NCI-H2107 treated with DMSO at 0.1 percent for 48 hours (cell line): ENCODE measurements around the gene CEP120.
"Not testable (repeated sequence)": the region's sequence is repeated elsewhere in the genome, so short reads cannot be mapped to it uniquely, and the experiment has no call there.

Experiments used
- DNase-seq: peaks from one replicate; lab custom pipeline; 2025; ENCODE audit not compliant: unreplicated experiment; lab: John Stamatoyannopoulos, UW

CEP120 gene

DNA sequence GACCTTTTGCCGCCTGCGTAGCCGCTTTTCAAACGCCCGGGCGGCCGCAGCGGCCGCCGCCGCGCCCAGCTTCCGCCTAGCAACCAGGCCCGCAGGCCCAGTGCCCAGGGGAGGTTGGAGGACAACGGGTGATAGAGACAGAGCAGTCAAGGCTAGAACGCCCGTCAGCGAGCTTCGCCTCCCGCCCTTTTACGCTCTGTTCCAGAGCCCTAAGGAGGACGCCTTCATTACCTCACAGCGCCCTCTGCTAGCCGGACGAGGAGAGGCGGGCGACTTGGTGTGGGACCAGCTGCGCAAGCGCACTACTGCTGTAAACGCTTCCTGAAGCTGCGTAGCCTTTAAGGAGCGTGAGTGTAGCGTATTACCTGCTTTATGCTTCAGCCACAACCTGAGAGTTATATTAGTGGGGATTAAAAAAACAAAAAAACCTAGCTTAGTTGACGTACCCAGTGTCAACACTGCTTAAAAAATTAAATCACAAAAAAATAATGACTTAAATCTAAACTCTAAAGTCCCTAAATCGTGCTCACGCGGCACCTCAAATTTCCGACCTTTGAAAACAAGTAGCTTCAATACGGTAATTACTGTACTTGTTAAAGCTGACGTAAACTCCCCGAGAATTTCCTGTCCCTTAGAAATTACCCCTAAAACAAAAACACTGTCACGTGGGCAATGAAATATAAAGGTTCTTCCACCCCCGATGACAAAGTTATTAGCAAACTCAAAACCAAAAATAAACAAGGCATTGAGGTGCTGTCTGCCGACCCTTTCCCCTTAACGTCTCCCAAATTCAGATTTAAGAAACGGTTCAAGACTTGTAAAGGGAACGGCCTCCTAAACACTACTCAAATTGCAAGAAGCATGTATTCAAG, at the start of gene CEP120:
Gene CEP120 (minus strand): TSS at position 126 of the 872 bp plus-strand sequence. CDS start 405 bp downstream, outside the sequence.
- peak; percentile 85 for DNase-seq

DNA sequence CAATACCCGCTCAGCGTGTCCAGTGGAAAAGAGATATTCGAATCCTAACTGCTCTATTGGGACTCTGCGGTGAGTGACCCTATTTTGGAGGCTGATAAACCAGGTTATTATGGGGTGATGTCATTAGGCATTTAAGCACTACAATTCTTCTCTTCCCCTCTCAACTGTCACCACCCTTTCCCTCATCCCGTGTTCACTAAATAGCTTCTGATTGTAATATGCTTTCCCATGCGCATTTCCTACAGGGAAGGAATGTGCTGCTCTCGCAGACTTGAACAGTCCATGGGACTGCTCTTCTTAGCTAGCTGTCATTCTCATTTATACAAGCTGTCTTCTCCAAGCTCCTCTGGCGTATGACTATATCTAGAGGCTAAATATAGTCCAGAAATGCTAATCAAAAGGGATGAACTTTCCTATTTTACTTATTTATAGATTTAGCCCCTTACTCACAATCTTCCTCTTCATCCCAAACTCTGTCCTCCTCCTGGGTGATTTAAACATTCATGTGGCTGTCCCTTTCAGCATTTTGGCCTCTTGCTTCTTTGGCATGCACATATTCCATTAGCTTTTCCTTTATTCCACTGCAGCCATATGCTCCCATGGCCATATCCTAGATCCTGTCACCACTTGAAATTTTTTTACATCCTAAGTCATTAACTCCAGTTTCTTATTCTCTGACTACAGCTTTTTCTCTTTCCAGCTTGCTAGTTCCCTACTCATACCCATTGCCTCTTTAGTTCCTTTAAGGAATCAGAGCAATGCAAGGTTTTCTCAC, 49.1 kb upstream of the CEP120 start:
- no peak for DNase-seq

DNA sequence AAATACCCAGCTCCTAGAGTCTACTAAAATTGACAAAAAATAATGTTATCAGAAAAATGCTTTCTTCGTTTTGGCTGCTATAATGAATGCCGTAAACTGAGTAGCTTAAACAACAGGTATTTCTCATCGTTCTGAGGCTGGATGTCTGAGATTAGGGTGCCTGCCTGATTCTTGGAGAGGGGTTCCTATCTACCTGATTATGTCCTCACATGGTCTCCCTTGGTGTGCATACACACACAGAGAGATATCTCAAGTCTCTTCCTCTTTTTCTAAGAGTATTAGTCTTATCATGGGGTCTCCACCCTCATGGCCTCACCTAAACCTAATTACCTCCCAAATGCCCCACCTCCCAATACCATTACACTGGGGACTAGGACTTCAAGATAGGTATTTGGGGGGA, 48.2 kb upstream of the CEP120 start:
- no peak for DNase-seq

DNA sequence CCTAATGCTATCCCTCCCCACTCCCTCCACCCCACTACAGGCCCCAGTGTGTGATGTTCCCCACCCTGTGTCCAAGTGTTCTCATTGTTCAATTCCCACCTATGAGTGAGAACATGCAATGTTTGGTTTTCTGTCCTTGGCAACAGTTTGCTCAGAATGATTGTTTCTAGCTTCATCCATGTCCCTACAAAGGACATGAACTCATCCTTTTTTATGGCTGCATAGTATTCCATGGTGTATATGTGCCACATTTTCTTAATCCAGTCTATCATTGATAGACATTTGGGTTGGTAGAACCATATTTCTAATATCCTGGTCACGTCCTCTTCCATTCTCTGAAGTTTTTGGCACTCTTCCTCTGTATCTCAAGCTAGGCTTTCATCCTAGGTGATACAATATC, 43.6 kb upstream of the CEP120 start:
- not testable (repeated sequence) for DNase-seq

DNA sequence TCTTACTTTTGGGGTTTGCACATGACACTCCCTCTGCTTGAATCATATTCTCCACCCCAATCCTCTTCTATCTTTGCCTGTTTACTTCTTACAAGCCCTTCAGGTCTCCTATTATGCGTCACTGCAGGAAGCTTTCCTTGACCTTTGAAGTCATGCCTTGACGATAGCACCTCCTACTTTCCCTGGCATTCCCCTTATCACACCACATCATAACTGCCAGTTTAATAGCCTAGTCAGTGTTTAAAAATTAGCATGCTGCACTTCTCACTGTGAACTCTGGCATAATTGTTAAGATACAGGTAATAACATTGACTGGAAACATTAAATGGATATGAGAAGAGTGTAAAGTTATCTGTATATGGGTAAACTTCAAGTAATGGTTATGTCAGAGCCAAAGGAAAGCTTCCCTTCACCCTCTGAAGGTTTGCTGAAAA, 37.1 kb upstream of the CEP120 start:
- DNase-seq = no peak

DNA sequence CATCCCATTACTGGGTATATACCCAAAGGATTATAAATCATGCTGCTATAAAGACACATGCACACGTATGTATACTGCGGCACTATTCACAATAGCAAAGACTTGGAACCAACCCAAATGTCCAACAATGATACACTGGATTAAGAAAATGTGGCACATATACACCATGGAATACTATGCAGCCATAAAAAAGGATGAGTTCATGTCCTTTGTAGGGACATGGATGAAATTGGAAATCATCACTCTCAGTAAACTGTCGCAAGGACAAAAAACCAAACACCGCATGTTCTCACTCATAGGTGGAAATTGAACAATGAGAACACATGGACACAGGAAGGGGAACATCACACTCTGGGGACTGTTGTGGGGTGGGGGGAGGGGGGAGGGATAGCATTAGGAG, 35.8 kb upstream of the CEP120 start:
- not testable (repeated sequence) for DNase-seq

DNA sequence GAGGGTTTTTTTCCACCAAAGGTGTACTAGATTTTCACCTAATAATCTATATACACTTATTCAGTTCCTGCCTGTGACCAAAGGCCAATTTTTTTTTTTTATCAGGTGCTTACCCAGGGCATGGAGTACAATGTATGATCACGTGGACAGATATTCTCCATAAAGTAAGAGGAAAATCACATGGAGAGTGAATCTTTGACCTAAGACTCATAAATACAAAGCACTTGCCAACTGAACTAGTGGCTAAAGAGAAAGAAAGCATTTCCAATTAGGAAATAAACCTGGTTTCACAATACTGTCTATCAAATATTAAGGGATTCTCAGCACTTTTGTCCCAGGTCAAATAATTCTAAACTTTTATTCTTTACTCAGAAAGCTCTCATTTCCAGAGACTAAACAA, 33.0 kb upstream of the CEP120 start:
- DNase-seq = no peak

DNA sequence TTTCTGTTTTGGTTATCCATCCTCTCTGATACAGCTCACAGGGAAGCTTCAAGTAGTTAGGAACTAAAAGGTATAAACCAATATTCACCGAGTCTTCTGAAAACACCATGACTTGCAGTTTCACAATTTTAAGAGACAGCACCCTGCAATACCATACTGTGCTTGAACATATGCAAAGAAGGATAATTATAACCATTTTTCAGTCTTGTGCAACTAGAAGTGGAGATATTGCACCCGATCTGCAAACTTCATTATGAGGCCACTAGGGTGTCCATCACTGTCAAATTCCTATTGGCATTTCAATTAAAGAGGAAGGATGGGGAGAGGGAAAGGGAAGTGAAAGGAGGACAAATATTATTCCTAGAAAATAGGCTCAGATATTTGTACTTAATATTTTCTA, 32.4 kb upstream of the CEP120 start:
- DNase-seq = no peak

DNA sequence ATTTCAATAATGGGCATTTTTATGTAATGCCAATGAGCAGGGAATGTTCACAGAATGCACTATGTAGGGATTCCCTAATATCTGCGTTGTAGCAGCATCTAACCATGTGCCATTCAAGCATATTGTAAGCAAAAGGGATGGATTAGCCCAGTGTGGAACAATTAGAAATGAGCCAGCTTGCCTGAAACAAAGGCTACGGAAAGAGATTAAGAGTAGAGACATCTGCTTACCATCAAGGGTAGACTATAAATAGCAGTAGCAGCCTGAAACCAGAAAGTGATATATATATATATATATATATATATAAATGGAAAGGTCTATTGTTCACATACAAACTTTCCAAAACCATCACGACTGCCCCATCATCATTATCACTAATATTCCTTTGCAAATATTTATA, 31.9 kb upstream of the CEP120 start:
- no peak for DNase-seq

DNA sequence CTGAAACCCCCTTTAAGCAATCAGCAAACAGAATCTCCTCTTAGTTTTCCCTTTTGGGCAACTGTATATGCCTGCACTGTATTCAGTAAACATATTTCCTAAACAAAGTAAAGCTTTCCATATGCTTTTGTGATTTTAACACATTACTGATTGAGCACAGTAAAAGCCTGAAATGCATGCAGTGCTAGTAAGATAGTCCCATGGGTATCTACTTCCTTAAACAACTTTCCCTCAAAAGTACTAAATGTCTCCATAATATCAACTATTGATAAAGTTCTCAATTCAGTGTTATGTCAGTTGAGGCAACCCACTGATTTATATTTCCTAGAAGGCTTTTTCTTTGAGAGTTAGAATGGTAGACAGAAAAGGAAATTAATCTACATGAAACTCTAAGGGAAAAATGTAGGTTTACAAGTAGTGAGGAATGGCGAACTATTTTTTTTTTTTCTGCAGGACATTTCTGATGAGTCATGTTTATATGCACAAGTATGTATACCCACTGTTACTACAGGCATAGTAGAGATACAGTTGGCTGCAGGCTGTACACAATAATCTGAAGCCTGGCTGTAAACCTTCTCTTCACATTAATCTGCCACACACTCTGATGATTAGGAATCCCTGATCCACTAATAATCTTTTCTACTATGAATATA, 31.2 kb upstream of the CEP120 start:
- DNase-seq = no peak

DNA sequence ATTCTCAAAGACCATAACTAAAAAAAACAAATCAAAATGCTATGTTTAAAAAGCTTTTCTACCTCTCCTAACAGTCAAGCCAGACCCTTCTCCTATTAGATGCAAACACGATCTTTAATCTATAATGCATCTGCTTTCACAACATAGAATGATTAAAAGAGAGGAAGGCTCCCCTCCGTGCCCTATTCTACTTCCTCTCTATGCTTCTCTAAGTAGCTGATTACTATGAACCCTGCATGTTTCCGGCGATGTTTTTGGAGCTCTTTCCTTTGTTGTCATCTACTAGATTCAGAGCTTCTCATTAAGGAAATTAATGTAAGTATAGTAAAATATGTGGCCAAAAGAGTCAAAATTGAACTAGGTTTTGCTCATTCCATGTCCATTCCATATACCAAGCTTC, 29.2 kb upstream of the CEP120 start:
- no peak for DNase-seq

DNA sequence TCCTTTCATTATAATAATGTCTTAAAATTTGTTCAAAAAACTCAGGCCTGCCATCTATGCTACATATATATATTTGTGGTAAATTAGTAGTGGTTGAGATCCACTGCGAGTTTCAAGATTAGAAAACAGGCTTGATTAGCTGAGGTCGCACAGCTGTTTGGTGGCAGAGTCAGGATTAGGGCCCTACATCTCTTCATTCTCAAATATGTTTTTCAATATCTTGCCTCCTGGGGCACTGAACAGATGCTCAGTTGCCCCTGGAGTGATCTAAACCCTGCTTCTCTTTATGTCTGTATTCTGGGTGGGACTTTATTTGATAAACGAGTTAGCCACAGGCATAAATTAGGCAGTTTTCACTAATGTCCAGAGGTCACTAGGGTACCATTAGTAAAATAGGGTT, 27.8 kb upstream of the CEP120 start:
- no peak for DNase-seq

DNA sequence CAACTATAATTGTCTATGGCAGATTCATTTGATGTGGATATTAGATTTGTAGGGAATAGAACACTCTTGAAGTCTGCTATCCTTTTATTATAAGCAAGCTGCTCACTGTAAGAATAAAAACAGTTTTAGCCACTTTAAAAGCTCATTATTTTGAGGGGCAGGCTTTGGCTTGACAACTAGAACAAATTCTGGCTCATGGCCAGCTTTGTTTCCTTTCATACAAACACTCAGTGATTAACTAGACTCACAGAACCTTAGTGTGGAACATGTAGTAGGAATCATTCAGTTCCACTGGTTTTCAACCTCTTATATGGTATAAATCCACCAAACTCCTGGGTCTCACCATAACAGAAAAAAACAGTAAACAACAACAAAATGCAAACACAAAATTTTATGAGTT, 27.4 kb upstream of the CEP120 start:
- no peak for DNase-seq

DNA sequence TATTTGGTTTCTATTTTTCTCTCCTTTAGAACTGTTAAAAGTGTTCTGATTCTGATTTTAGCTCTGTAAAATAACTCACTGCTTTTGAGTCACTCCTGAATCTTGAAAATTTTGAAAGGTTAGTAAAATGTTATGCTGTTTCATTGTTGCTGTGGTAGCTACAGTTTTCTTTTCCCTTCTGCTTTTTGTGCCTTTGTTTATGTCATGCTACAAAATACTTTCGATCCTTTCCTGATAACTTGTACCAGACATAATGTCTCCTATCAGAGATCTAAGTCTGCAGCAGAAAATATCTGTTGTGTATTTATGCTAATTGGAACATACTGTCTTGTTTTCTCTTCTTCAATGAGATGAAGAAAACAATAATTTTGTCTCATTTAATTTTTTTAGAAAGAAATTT, 26.9 kb upstream of the CEP120 start:
- no peak for DNase-seq

DNA sequence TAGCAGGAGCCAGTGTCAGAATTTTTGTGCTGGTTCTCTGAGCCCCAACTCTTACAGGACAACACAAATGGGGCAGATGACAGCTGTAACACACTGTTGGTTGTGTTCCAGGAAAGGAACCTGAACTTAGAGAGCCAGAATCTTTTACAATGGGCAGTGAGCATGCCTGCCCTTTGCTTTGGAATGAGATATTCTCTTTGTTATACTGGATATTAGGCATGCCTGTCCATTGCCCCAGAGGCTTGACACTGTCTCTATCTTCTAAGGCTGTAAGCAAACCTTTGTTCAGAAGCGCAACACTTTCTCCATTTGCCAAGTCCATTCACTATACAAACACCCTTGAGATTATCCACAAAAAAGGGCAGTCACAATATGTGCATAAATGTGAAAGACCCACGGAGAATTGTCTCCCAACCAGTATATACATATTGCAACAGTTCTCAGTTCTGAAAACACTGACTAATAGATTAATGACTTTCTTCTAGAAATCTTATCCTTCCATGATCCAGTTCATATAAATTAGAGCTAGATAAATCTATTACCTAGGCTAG, 26.3 kb upstream of the CEP120 start:
- no peak for DNase-seq

DNA sequence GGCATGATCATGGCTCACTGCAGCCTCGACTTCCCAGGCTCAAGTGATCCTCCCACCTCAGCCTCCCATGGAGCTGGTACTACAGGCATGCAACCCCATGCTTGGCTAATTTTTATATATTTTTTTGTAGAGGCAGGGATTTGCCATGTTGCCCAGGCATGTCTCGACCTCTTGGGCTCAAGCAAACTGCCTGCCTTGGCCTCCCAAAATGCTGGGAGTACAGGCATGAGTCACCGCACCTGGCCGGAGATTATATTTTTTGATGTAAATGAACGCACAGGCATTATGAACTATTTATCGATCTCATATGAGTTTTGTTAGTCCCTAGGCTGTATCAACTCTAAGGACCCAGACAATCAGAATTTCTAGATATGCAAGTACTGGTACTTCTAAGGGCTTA, 25.5 kb upstream of the CEP120 start:
- DNase-seq = no peak

DNA sequence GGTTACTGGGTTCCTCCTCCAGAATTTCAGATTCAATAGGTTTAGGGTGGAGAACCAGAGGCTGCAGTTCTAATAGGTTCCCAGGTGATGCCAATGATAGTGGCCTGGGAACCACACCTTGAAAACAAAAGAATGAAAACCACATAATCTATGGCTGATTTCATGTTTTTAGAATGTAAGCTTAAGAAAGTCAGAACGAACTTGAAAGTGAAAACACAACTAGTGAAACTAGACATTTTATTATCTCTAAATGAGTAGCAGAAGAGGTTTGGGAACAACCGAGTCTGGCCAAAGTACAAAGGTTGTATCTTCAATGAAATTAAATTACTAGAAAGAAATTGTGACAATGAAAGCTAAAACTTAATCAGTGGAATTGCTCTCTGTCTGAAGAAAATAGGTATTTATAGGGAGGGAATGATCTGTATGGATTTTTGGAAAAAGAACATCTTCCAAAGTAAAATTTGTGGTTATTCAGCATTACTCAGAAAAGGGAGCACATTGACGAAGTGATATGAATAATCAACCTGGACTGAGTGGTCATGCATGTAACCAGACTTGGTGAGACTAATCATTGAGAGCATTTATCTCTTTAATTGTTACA, 24.9 kb upstream of the CEP120 start:
- no peak for DNase-seq

DNA sequence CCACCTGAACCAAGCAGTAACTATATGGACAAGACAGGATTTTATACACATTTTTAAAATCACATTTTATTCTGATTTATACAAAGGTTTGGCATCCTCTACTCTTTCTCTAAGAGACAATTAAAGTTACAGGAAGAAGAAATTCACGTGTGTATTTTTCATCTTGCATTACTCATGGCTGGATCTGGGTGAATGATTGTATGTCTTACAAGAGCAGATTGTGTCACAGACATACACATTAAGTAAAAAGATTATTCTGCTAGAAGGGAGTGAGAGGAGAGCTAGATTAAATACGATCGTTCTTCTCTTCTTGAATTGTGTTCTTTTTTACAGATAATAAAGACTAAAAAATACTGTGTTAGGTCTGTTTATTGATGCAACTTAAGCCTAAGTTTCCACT, 20.8 kb upstream of the CEP120 start:
- DNase-seq = no peak

DNA sequence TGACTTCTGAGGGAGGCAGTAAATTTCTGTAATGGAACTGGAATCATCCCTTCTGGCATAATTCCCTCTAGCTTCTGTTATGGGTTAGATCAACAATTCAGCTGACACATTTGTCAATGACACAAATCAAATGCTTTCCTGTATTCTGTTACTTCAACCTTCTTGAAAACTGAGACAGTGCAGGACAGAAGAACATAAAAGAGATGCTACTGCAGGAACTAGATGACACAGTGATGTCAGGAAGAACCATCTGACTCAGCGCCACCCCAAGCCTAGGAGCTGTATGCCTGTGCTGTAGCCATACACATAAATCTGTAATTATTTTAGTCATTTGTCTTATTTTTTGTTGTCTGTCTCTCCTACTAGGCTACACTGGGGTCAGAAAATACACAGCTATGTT, 18.2 kb upstream of the CEP120 start:
- no peak for DNase-seq

DNA sequence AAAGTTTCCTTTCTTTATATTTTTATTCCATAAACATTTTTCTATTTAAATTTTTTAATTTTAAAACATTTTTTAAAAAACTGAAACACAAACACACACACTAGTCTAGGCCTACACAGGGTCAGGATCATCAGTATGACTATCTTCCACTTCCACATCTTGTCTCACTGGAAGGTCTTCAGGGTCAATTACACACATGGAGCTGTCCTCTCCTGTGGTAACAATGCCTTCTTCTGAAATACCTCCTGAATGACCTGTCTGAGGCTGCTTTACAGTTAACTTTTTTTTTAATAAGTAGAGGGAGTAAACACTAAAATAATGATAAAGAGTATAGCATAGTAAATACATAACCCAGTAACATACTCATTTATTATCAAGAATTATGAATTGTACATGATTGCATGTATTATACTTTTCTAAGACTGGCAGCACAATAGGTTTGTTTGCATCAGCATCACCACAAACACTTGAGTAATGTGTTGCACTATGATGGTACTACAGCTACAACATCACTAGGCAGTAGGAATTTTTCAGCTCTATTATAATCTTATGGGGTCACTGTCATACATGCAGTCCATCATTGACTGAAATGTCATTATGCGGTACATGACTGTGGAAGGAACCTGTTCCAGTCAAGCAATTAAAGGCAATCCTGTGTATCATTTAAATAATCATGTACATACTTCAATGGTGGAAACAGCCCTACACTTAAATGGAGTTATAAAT, 17.4 kb upstream of the CEP120 start:
- DNase-seq = no peak
